Thymus (tissue), 11 donors: ENCODE measurements around the gene SELP. TPM values are rescaled to one million over a fixed set of nuclear protein-coding genes. Genes with fewer than 3 reads are reported as not detected.

ENCODE experiments used
- DNase-seq, 9 donors: peaks; one replicate each; pipeline ENCODE4 v3.0.0-alpha.2; 2013; ENCODE audit warnings: low spot score in 9 of 9, low read depth in 6 of 9, missing footprints in 1 of 9
- H3K27ac ChIP-seq, 2 donors: one replicate each; pipeline ENCODE4 v1.5.1; 2013; ENCODE audit warnings: control low read depth in 1 of 2, low read depth in 1 of 2, low read length in 1 of 2, mild to moderate bottlenecking in 1 of 2, moderate library complexity in 1 of 2
- H3K27me3 ChIP-seq, 2 donors: one replicate each; pipeline ENCODE4 v1.5.1; 2013; ENCODE audit warnings: low read length in 1 of 2; ENCODE audit not compliant: control insufficient read depth in 2 of 2, insufficient read depth in 1 of 2
- H3K36me3 ChIP-seq, 2 donors: one replicate each; pipeline ENCODE4 v1.5.1; 2013; ENCODE audit warnings: low read length in 1 of 2, mild to moderate bottlenecking in 1 of 2, moderate library complexity in 1 of 2; ENCODE audit not compliant: control insufficient read depth in 2 of 2, insufficient read depth in 2 of 2
- H3K4me1 ChIP-seq, 2 donors: one replicate each; pipeline ENCODE4 v1.5.1; 2013; ENCODE audit warnings: low read length in 2 of 2; ENCODE audit not compliant: control insufficient read depth in 2 of 2, insufficient read depth in 2 of 2
- H3K4me3 ChIP-seq, 2 donors: one replicate each; pipeline ENCODE4 v1.5.1; 2013; ENCODE audit warnings: low read length in 2 of 2, control low read depth in 1 of 2, mild to moderate bottlenecking in 1 of 2
- H3K9me3 ChIP-seq, 2 donors: one replicate each; pipeline ENCODE4 v1.5.1; 2013; ENCODE audit warnings: low read length in 1 of 2, mild to moderate bottlenecking in 1 of 2; ENCODE audit not compliant: control insufficient read depth in 2 of 2, insufficient read depth in 1 of 2
- WGBS: extraction: QIAGEN DNeasy Blood & Tissue Kit; methylation state at CpG from one replicate; pipeline ENCODE4 v1.1.7; 2013; 5-methylcytosine and 5-hydroxymethylcytosine counted together
- polyA plus RNA-seq: library from polyadenylated mRNA; stranded (reverse); fragments of 200-250 nt; gene quantifications from one replicate; pipeline ENCODE4 v1.2.3, GENCODE V29; 2013
- total RNA-seq: library from RNA; stranded (reverse); fragments of 120-200 nt; gene quantifications from one replicate; pipeline ENCODE4 v1.2.4, GENCODE V29; 2013
- donor health status: healthy.

SELP gene
- total and polyA plus RNA-seq, 2 donors = 1.0 to 3.7 TPM

GRCh38 chr1:169608226-169608625 lies 21.7 kb downstream of the SELP start:
- peaks cover 4 to 9% of the 10 kb centered on the region in 2 donors for H3K4me1 ChIP-seq
- no peaks in the 10 kb centered on the region for H3K9me3 ChIP-seq
- no peak for DNase-seq
- H3K27ac ChIP-seq = no peak overlapping the region
- no peaks in the 10 kb centered on the region for H3K27me3 ChIP-seq
- no peak overlapping the region for H3K4me3 ChIP-seq
- WGBS = 95% methylated on average over 4 of the region's 4 CpGs
- H3K36me3 ChIP-seq = no peaks in the 10 kb centered on the region

GRCh38 chr1:169604781-169605560 lies 25.0 kb downstream of the SELP start:
- Histone ChIP-seq H3K36me3 (no peaks in the 10 kb centered on the region), H3K4me1 (peaks cover 4 to 12% of the 10 kb centered on the region in 2 donors), H3K27ac (peak overlapping the region; percentile 49 to 65), H3K4me3 (no peak overlapping the region), H3K9me3 (no peaks in the 10 kb centered on the region), H3K27me3 (no peaks in the 10 kb centered on the region)
- peak in 3 of 9 donors; percentile 28 to 70 (median 44) for DNase-seq
- 42% methylated on average over 5 of the region's 5 CpGs for WGBS

- H3K4me1 ChIP-seq = peaks cover 4 to 12% of the 10 kb centered on the region in 2 donors
- DNase-seq = peak in 2 of 9 donors; percentile 36 to 64
- WGBS = 33% methylated on average over 3 of the region's 3 CpGs
- H3K36me3 ChIP-seq = no peaks in the 10 kb centered on the region
- H3K9me3 ChIP-seq = no peaks in the 10 kb centered on the region
- H3K27ac ChIP-seq = no peak overlapping the region
- no peak overlapping the region for H3K4me3 ChIP-seq
- no peaks in the 10 kb centered on the region for H3K27me3 ChIP-seq
Observed at GRCh38 chr1:169601096-169601881, 28.6 kb downstream of the SELP start.

- Histone ChIP-seq H3K36me3 (no peaks in the 10 kb centered on the region), H3K9me3 (no peaks in the 10 kb centered on the region), H3K4me1 (no peaks in the 10 kb centered on the region), H3K27ac (no peak overlapping the region), H3K4me3 (no peak overlapping the region), H3K27me3 (no peaks in the 10 kb centered on the region)
- DNase-seq = peak in 4 of 9 donors; percentile 22 to 60 (median 35)
- 81% methylated on average over 3 of the region's 3 CpGs for WGBS
Observed at GRCh38 chr1:169595764-169596711, 33.9 kb downstream of the SELP start.

DNA sequence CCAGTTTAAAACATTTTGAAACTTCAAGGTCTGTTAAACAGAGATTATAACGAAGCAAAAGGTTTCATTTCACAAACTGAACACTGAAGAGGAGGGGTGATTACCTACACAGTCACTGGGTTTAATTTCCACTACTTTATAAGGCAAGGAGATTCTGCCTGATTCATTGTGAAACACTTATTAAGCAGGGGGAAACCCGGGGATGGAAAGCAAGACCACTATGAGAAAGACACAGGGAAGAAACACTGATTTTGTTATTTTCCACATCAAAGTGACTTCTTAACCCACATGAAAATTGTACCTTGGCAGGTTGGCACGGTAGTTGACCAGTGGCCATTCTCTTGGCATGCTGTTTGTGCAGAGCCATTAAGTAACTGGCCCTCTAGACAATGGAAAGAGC lies 35.5 kb downstream of the SELP start:
- Histone ChIP-seq H3K27ac (no peak overlapping the region), H3K4me1 (no peaks in the 10 kb centered on the region), H3K36me3 (no peaks in the 10 kb centered on the region), H3K9me3 (no peaks in the 10 kb centered on the region), H3K27me3 (no peaks in the 10 kb centered on the region), H3K4me3 (no peak overlapping the region)
- WGBS = 87% methylated on average over 3 of the region's 3 CpGs
- no peak for DNase-seq

DNA sequence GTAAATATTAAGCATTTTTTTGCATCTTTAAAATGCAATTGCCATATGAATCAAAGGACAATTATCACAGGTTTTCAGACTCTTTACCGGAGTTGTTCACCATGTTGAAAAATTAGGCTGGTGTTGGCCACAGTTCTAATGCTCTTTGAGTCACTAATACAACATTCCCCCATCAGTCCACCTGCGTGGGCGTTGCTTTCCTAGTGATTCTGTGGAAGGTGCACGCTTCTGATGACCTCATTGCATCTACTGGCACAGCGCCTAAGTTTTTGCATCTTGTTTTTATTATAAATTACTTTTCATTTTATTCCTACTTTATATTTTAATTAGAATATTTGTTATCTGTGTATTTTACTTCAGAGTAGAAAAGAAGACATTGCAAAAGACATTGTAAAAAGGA lies 39.0 kb downstream of the SELP start:
- no peak overlapping the region for H3K4me3 ChIP-seq
- no peak for DNase-seq
- WGBS = 96% methylated on average over 5 of the region's 5 CpGs

GRCh38 chr1:169588785-169589485 lies 41.0 kb downstream of the SELP start:
- no peaks in the 10 kb centered on the region for H3K36me3 ChIP-seq
- H3K27me3 ChIP-seq = peaks cover 0 to 7% of the 10 kb centered on the region in 2 donors
- no peak overlapping the region for H3K4me3 ChIP-seq
- H3K4me1 ChIP-seq = peaks cover 0 to 8% of the 10 kb centered on the region in 2 donors
- WGBS = 69% methylated on average over 4 of the region's 4 CpGs
- DNase-seq = peak in 1 of 9 donors; percentile 16
- no peaks in the 10 kb centered on the region for H3K9me3 ChIP-seq
- H3K27ac ChIP-seq = no peak overlapping the region

More for the DNA sequence above, 39.0 kb downstream of the SELP start:
- Histone ChIP-seq H3K4me1 (peaks cover 0 to 8% of the 10 kb centered on the region in 2 donors), H3K9me3 (no peaks in the 10 kb centered on the region), H3K27ac (no peak overlapping the region), H3K27me3 (peaks cover 0 to 7% of the 10 kb centered on the region in 2 donors), H3K36me3 (no peaks in the 10 kb centered on the region)

DNA sequence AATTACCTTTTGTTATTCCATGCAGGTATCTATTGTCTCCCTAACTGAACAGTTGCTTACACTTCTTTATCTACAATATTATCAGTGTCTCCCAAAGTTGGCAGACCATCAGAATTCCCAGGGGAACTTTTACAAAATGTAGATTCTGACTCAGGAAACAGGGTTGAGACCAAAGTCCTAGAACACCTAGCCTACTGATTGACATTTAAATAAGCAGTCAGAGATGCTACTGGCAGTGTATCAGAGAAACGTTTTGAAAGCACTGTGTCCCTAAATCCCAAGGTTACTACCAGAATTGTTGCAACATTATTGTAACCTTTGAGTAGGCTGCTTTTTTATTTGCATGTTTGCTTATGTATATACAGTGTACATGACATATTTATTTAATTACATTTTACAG lies 41.8 kb downstream of the SELP start:
- H3K9me3 ChIP-seq = no peaks in the 10 kb centered on the region
- H3K27ac ChIP-seq = no peak overlapping the region
- no peak overlapping the region for H3K4me3 ChIP-seq
- DNase-seq = no peak
- H3K27me3 ChIP-seq = peaks cover 0 to 7% of the 10 kb centered on the region in 2 donors
- no peaks in the 10 kb centered on the region for H3K36me3 ChIP-seq
- WGBS = 92% methylated on average over 1 of the region's 1 CpG
- peaks cover 0 to 8% of the 10 kb centered on the region in 2 donors for H3K4me1 ChIP-seq
